ENCODE results near the gene TPM2. TPM values are rescaled to one million over a fixed set of nuclear protein-coding genes. Genes with fewer than 3 reads are reported as not detected.

Gene TPM2
- total and polyA plus RNA-seq, 2 experiments from 2014 or later = 645 to 1,591 TPM

DNA sequence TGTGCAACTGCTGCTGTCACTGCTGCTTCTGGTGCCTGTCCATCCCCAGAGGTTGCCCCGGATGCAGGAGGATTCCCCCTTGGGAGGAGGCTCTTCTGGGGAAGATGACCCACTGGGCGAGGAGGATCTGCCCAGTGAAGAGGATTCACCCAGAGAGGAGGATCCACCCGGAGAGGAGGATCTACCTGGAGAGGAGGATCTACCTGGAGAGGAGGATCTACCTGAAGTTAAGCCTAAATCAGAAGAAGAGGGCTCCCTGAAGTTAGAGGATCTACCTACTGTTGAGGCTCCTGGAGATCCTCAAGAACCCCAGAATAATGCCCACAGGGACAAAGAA is 15.7 kb downstream of the TPM2 start:
- H3K4me1 ChIP-seq (ENCODE audit: low read depth) = no peaks in the 10 kb centered on the region
- H3K4me3 ChIP-seq = no peak overlapping the region
- no peaks in the 10 kb centered on the region for H3K36me3 ChIP-seq
- TF ChIP-seq CTCF (IDR thresholded peaks at IDR 0.05; ENCODE audit: low read depth, low read length) = no peak
- no peak overlapping the region for H3K27ac ChIP-seq
- no peak for DNase-seq (ENCODE audit: low read depth in 1 of 2, low spot score in 1 of 2)
- no peaks in the 10 kb centered on the region for H3K9me3 ChIP-seq (ENCODE audit: low read depth)
- H3K27me3 ChIP-seq = no peaks in the 10 kb centered on the region

GRCh38 chr9:35673132-35674024 is 16.3 kb downstream of the TPM2 start, which contains the start of gene CA9:
TSS of gene CA9 (plus strand) at chr9:35673928. CDS start at chr9:35673960, 32 bp downstream.
- Histone ChIP-seq H3K9me3 (ENCODE audit: low read depth) (no peaks in the 10 kb centered on the region), H3K27ac (no peak within 1 kb of the TSS), H3K4me3 (no peak within 1 kb of the TSS), H3K27me3 (no peaks in the 10 kb centered on the region), H3K36me3 (no peaks in the 10 kb centered on the region), H3K4me1 (ENCODE audit: low read depth) (no peaks in the 10 kb centered on the region)
- TF ChIP-seq CTCF (IDR thresholded peaks at IDR 0.05; ENCODE audit: low read depth, low read length) = no peak
- DNase-seq (ENCODE audit: low read depth in 1 of 2, low spot score in 1 of 2) = no peak

GRCh38 chr9:35669331-35670145 is 20.2 kb downstream of the TPM2 start:
- Histone ChIP-seq H3K27ac (no peak overlapping the region), H3K27me3 (no peaks in the 10 kb centered on the region), H3K36me3 (no peaks in the 10 kb centered on the region), H3K9me3 (ENCODE audit: low read depth) (no peaks in the 10 kb centered on the region), H3K4me3 (no peak overlapping the region), H3K4me1 (ENCODE audit: low read depth) (no peaks in the 10 kb centered on the region)
- no peak for DNase-seq (ENCODE audit: low read depth in 1 of 2, low spot score in 1 of 2)
- no peak for TF ChIP-seq CTCF (IDR thresholded peaks at IDR 0.05; ENCODE audit: low read depth, low read length)

DNA sequence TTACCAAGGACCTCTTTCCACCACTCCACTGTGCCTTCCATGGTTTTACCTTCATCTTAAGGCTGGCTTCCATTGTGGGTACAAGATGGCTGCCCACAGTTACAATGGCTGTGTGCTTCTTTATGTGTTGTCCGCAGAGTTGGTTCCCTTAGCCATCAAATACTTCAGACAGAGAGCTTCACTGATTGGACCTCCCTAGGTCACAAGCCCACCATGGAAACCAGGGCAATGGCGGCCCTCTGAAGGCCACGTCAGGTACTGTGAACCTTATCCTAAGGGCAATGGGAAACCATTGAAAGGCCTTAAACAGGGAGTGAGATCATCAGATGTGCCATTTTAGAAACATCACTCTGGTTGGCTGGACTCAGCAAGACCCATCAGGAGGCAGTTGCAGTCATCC is 21.8 kb downstream of the TPM2 start:
- Histone ChIP-seq H3K27ac (no peak overlapping the region), H3K36me3 (no peaks in the 10 kb centered on the region), H3K27me3 (no peaks in the 10 kb centered on the region), H3K9me3 (ENCODE audit: low read depth) (no peaks in the 10 kb centered on the region), H3K4me1 (ENCODE audit: low read depth) (no peaks in the 10 kb centered on the region), H3K4me3 (no peak overlapping the region)
- no peak for TF ChIP-seq CTCF (IDR thresholded peaks at IDR 0.05; ENCODE audit: low read depth, low read length)
- DNase-seq (ENCODE audit: low read depth in 1 of 2, low spot score in 1 of 2) = no peak

GRCh38 chr9:35666549-35666948 is 23.2 kb downstream of the TPM2 start:
- TF ChIP-seq CTCF (IDR thresholded peaks at IDR 0.05; ENCODE audit: low read depth, low read length) = no peak
- Histone ChIP-seq H3K27me3 (no peaks in the 10 kb centered on the region), H3K27ac (no peak overlapping the region), H3K9me3 (ENCODE audit: low read depth) (no peaks in the 10 kb centered on the region), H3K36me3 (no peaks in the 10 kb centered on the region), H3K4me3 (no peak overlapping the region), H3K4me1 (ENCODE audit: low read depth) (peaks cover 4% of the 10 kb centered on the region)
- DNase-seq (ENCODE audit: low read depth in 1 of 2, low spot score in 1 of 2) = no peak
